Fibroblast of skin of scalp (primary cell): Measurements from ENCODE around the gene LYPD1.

Experiments used
- DNase-seq: peaks from one replicate; pipeline ENCODE4 v3.0.0-alpha.2; 2013

The LYPD1 gene

GRCh38 chr2:132632000-132632649 lies 37.9 kb downstream of the LYPD1 start:
- no peak for DNase-seq

- DNase-seq = no peak
Measured at GRCh38 chr2:132627536-132627935, 42.5 kb downstream of the LYPD1 start.

GRCh38 chr2:132623096-132623839 lies 46.7 kb downstream of the LYPD1 start:
- peak; percentile 55 for DNase-seq

- DNase-seq = no peak
Measured at GRCh38 chr2:132621131-132621875, 48.7 kb downstream of the LYPD1 start.

GRCh38 chr2:132620115-132620514 lies 49.9 kb downstream of the LYPD1 start:
- DNase-seq = peak; percentile 36

- DNase-seq = no peak
Measured at GRCh38 chr2:132618734-132619133, 51.3 kb downstream of the LYPD1 start.

GRCh38 chr2:132617989-132618388 lies 52.0 kb downstream of the LYPD1 start:
- no peak for DNase-seq

- no peak for DNase-seq
Measured at GRCh38 chr2:132615329-132616085, 54.5 kb downstream of the LYPD1 start.

GRCh38 chr2:132611719-132612118 lies 58.3 kb downstream of the LYPD1 start:
- DNase-seq = no peak

- DNase-seq = no peak
Measured at GRCh38 chr2:132609101-132609890, 60.7 kb downstream of the LYPD1 start.

- DNase-seq = no peak
Measured at GRCh38 chr2:132608311-132608710, 61.7 kb downstream of the LYPD1 start.

GRCh38 chr2:132607426-132608090 lies 62.4 kb downstream of the LYPD1 start:
- DNase-seq = no peak

GRCh38 chr2:132606649-132607048 lies 63.4 kb downstream of the LYPD1 start:
- no peak for DNase-seq

- no peak for DNase-seq
Measured at GRCh38 chr2:132605236-132606180, 64.5 kb downstream of the LYPD1 start.

GRCh38 chr2:132604561-132604960 lies 65.4 kb downstream of the LYPD1 start:
- DNase-seq = no peak

GRCh38 chr2:132599556-132599955 lies 70.4 kb downstream of the LYPD1 start:
- DNase-seq = no peak

- DNase-seq = no peak
Measured at GRCh38 chr2:132598536-132598935, 71.5 kb downstream of the LYPD1 start.

GRCh38 chr2:132597831-132598230 lies 72.2 kb downstream of the LYPD1 start:
- DNase-seq = no peak

GRCh38 chr2:132597166-132597565 lies 72.8 kb downstream of the LYPD1 start:
- DNase-seq = no peak

GRCh38 chr2:132595693-132596092 lies 74.3 kb downstream of the LYPD1 start:
- DNase-seq = no peak
